Omental fat pad (tissue), 4 donors: ENCODE results near the gene TRIP6. TPM values are rescaled to one million over a fixed set of nuclear protein-coding genes. Genes with fewer than 3 reads are reported as not detected.

Experiments
- ATAC-seq: fragments of 150-250 bp; one replicate; pipeline ENCODE4 v1.9.1; 2016; ENCODE audit warnings: mild to moderate bottlenecking, moderate library complexity; ENCODE audit not compliant: low FRiP score
- DNase-seq: peaks from one replicate; pipeline ENCODE4 v3.0.0-alpha.2; 2019; ENCODE audit warnings: low spot score
- total RNA-seq, 4 donors: library from RNA; depleted of rRNA; stranded (reverse); fragments of >200 nt; gene quantifications; one replicate each; pipeline ENCODE4 v1.1.0, GENCODE V29; 2016
- TF ChIP-seq, protein P1 (sequence below), 3 donors: fragments of 450-650 bp; IDR thresholded peaks; one replicate each; pipeline ENCODE4 v1.5.1; 2016 to 2017; ENCODE audit warnings: antibody characterized with exemption in 3 of 3, mild to moderate bottlenecking in 3 of 3, moderate library complexity in 2 of 3

TRIP6 gene
- total RNA-seq, 4 donors from 2014 or later: 48.7 to 71.3 (median 53.0) TPM

- DNase-seq (no peak), ATAC-seq (no peak)
- TF ChIP-seq, protein P1, sequence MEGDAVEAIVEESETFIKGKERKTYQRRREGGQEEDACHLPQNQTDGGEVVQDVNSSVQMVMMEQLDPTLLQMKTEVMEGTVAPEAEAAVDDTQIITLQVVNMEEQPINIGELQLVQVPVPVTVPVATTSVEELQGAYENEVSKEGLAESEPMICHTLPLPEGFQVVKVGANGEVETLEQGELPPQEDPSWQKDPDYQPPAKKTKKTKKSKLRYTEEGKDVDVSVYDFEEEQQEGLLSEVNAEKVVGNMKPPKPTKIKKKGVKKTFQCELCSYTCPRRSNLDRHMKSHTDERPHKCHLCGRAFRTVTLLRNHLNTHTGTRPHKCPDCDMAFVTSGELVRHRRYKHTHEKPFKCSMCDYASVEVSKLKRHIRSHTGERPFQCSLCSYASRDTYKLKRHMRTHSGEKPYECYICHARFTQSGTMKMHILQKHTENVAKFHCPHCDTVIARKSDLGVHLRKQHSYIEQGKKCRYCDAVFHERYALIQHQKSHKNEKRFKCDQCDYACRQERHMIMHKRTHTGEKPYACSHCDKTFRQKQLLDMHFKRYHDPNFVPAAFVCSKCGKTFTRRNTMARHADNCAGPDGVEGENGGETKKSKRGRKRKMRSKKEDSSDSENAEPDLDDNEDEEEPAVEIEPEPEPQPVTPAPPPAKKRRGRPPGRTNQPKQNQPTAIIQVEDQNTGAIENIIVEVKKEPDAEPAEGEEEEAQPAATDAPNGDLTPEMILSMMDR (IDR thresholded peaks at IDR 0.05): no peak
Observed at GRCh38 chr7:100882201-100882600, 15.0 kb downstream of the TRIP6 start.

- ATAC-seq (no peak), DNase-seq (no peak)
- TF ChIP-seq, protein P1 (IDR thresholded peaks at IDR 0.05): no peak
Observed at GRCh38 chr7:100882785-100883526, 15.8 kb downstream of the TRIP6 start.

DNA sequence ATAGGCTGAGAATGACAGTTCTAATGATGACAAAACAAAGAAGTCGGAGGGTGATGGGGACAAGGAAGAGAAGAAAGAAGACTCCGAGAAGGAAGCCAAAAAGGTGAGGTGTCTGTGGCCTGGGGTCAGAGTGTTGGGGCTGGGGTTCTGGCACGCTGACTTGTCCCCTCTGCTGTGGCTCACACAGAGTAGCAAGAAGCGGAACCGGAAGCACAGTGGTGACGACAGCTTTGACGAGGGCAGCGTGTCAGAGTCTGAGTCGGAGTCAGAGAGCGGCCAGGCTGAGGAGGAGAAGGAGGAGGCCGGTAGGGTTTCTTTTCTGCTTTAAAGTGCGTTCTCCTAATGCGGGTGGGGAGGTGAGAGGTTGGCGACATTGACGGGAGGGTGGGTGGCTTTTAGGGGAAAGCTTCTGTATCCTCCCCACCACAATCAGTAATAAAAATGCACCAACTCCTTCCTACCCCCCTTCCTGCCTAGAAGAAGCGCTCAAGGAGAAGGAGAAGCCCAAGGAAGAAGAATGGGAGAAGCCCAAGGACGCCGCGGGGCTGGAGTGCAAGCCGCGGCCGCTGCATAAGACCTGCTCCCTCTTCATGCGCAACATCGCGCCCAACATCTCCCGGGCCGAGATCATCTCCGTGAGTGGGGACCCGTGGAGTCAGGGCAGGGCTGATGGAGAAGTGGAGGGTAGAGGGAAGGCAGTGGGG is 17.7 kb downstream of the TRIP6 start:
- TF ChIP-seq, protein P1 (IDR thresholded peaks at IDR 0.05): no peak
- ATAC-seq: no peak
- no peak for DNase-seq

DNA sequence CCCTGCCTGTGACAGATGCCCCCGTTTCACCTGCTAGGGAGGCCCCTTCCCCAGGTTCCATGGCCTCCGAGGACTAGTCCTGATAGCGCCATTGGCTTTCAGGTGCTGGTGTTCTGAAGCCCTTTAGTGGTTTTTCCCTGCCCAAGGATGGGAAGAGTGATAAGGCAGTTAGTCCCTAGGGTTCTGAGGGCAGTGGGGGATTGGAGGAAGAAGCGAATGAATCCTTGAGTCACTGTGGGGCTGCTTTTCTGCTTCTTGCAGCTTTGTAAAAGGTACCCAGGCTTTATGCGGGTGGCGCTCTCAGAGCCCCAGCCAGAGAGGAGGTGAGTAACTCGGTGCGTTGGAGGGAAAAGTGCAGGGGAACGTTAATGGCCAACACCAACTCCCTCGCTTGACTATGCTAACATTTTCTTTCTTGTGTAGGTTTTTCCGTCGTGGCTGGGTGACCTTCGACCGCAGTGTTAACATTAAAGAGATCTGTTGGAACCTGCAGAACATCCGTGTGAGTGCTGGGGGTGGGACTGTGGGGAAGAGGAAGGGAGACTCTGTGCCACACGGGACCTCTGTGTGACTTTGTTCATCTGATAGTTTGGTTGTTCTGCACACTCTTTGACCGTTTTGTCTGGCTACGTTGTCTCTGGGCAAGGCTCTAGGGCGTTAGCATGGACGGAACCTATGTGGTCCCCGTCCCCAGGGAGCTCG is 18.4 kb downstream of the TRIP6 start:
- TF ChIP-seq, protein P1 (IDR thresholded peaks at IDR 0.05): no peak
- ATAC-seq: no peak
- DNase-seq: no peak

GRCh38 chr7:100886142-100886935 is 19.2 kb downstream of the TRIP6 start:
- TF ChIP-seq, protein P1 (IDR thresholded peaks at IDR 0.05): no peak
- DNase-seq: no peak
- no peak for ATAC-seq

GRCh38 chr7:100886936-100887515 is 19.8 kb downstream of the TRIP6 start:
- no peak for DNase-seq
- no peak for ATAC-seq
- TF ChIP-seq, protein P1 (IDR thresholded peaks at IDR 0.05): no peak
